ENCODE data around the gene TSR3.

- no peak for TF ChIP-seq ZFP3 (CRISPR knock-in tag; IDR thresholded peaks at IDR 0.05)
- TF ChIP-seq OSR1 (CRISPR knock-in tag; IDR thresholded peaks at IDR 0.05) = no peak
- no peak for TF ChIP-seq PATZ1 (CRISPR knock-in tag; IDR thresholded peaks at IDR 0.05; ENCODE audit: borderline replicate concordance)
- TF ChIP-seq TSHZ2 (CRISPR knock-in tag; IDR thresholded peaks at IDR 0.05) = no peak
- no peak for TF ChIP-seq RARB (CRISPR knock-in tag; IDR thresholded peaks at IDR 0.05)
- no peak for TF ChIP-seq CREB5 (CRISPR knock-in tag; IDR thresholded peaks at IDR 0.05; ENCODE audit: low read depth)
- TF ChIP-seq CSDC2 (CRISPR knock-in tag; IDR thresholded peaks at IDR 0.05) = no peak
- no peak for TF ChIP-seq ZNF565 (CRISPR knock-in tag; conservative IDR thresholded peaks at IDR 0.05; ENCODE audit: low read depth)
- TF ChIP-seq ZFP30 (CRISPR knock-in tag; IDR thresholded peaks at IDR 0.05) = no peak
- TF ChIP-seq POU6F1 (CRISPR knock-in tag; IDR thresholded peaks at IDR 0.05; ENCODE audit: borderline replicate concordance, low read depth) = no peak
- TF ChIP-seq TCF4 (CRISPR knock-in tag; IDR thresholded peaks at IDR 0.05; ENCODE audit: borderline replicate concordance) = no peak
- TF ChIP-seq ZC3H10 (CRISPR knock-in tag; IDR thresholded peaks at IDR 0.05) = no peak
Observed at GRCh38 chr16:1323296-1324239, 28.1 kb downstream of the TSR3 start.
